Lung (tissue), 12 donors: ENCODE results near the gene PSME4. TPM values are rescaled to one million over a fixed set of nuclear protein-coding genes. Genes with fewer than 3 reads are reported as not detected.

Experiments
- ATAC-seq: fragments of 200-7000 bp; cut with Tn5 transposase; one replicate; pipeline ENCODE4 v1.9.1; 2020; ENCODE audit warnings: moderate number of reproducible peaks; ENCODE audit not compliant: insufficient read depth, low FRiP score
- DNase-seq, 3 donors: peaks; one replicate each; pipeline ENCODE4 v3.0.0-alpha.2; 2013 to 2017
- H3K27ac ChIP-seq, 2 donors: one replicate each; pipeline ENCODE4 v1.5.1; 2013; ENCODE audit warnings: mild to moderate bottlenecking in 2 of 2, moderate library complexity in 2 of 2, control low read depth in 1 of 2, inconsistent platforms in 1 of 2, low read depth in 1 of 2, low read length in 1 of 2
- H3K27me3 ChIP-seq, 3 donors: one replicate each; pipeline ENCODE4 v1.5.1; 2013; ENCODE audit warnings: low read length in 2 of 3; ENCODE audit not compliant: control insufficient read depth in 3 of 3, insufficient read depth in 3 of 3
- H3K36me3 ChIP-seq, 4 donors: one replicate each; pipeline ENCODE4 v1.5.1; 2013; ENCODE audit warnings: low read length in 4 of 4, mild to moderate bottlenecking in 1 of 4, moderate library complexity in 1 of 4; ENCODE audit not compliant: control insufficient read depth in 4 of 4, insufficient read depth in 4 of 4
- H3K4me1 ChIP-seq, 5 donors: one replicate each; pipeline ENCODE4 v1.5.1; 2013; ENCODE audit warnings: low read length in 5 of 5, mild to moderate bottlenecking in 2 of 5, moderate library complexity in 1 of 5; ENCODE audit not compliant: control insufficient read depth in 5 of 5, insufficient read depth in 5 of 5
- H3K4me3 ChIP-seq: one replicate; pipeline ENCODE4 v1.5.1; 2013; ENCODE audit warnings: mild to moderate bottlenecking, control low read depth, moderate library complexity
- H3K9ac ChIP-seq, 2 donors: one replicate each; pipeline ENCODE4 v1.5.1; 2013; ENCODE audit warnings: low read length in 2 of 2, control low read depth in 1 of 2; ENCODE audit not compliant: insufficient read depth in 1 of 2
- H3K9me3 ChIP-seq, 4 donors: one replicate each; pipeline ENCODE4 v1.5.1; 2013; ENCODE audit warnings: low read length in 3 of 4, mild to moderate bottlenecking in 1 of 4, moderate library complexity in 1 of 4; ENCODE audit not compliant: control insufficient read depth in 4 of 4, insufficient read depth in 3 of 4
- WGBS, 2 donors: extraction: QIAGEN DNeasy Blood & Tissue Kit; methylation state at CpG; one replicate each; pipeline ENCODE4 v1.1.7; 2013; 5-methylcytosine and 5-hydroxymethylcytosine counted together
- polyA plus RNA-seq, 2 donors: library from polyadenylated mRNA; stranded (reverse); fragments of 200-250 nt; gene quantifications; one replicate each; pipeline ENCODE4 v1.2.1, GENCODE V29; 2013
- total RNA-seq, 2 donors: library from RNA; depleted of rRNA in 1 of 2; stranded (reverse); fragments of >200 nt in 1 of 2; gene quantifications; one replicate each; pipeline ENCODE4 v1.2.1, GENCODE V29; 2014 to 2021
- TF ChIP-seq, protein P1 (sequence below): IDR thresholded peaks from 2 replicates; pipeline ENCODE4 v1.5.1; 2012; ENCODE audit warnings: mild to moderate bottlenecking; ENCODE audit errors: control extremely low read depth, extremely low read depth
- donor health status: control.
- donor health status: control.
- donor health status: Bipolar disorder and iron deficiency.
- donor health status: healthy.
- donor health status: DM: yes; HTN: yes; CAD: no.

PSME4 gene
- total and polyA plus RNA-seq, 4 donors, result 20.8 to 72.5 (median 44.9) TPM

DNA sequence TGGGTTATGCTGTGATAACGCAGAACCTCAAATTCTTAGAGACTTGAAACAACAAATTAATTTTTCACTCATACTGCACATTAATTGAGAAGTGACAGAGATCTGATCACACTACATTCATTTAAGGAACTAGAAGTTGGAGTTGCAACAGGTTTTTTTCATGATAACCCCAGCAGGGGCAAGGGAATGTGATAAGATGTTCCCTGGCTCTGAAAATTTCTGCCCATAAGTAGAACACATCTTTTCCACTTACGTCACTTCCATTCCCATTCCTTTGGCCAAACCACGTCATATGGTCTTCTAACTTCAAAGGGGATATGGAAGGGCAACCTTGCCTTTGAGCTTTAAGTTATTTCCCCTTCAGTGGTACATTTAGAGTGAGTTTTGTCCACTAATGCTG is 29.7 kb upstream of the PSME4 start:
- no peak for DNase-seq
- no peaks in the 10 kb centered on the region for H3K9me3 ChIP-seq
- H3K27me3 ChIP-seq, result no peaks in the 10 kb centered on the region
- peaks cover 0 to 2% (median under 1%) of the 10 kb centered on the region in 4 donors for H3K36me3 ChIP-seq
- H3K4me1 ChIP-seq, result no peaks in the 10 kb centered on the region
- H3K27ac ChIP-seq, result peak overlapping the region in 1 of 2 donors; percentile 48
- WGBS, 2 donors, result 62 to 80% methylated on average over 3 of the region's 3 CpGs
- no peak overlapping the region for H3K9ac ChIP-seq
- ATAC-seq, result no peak
- TF ChIP-seq, protein P1, sequence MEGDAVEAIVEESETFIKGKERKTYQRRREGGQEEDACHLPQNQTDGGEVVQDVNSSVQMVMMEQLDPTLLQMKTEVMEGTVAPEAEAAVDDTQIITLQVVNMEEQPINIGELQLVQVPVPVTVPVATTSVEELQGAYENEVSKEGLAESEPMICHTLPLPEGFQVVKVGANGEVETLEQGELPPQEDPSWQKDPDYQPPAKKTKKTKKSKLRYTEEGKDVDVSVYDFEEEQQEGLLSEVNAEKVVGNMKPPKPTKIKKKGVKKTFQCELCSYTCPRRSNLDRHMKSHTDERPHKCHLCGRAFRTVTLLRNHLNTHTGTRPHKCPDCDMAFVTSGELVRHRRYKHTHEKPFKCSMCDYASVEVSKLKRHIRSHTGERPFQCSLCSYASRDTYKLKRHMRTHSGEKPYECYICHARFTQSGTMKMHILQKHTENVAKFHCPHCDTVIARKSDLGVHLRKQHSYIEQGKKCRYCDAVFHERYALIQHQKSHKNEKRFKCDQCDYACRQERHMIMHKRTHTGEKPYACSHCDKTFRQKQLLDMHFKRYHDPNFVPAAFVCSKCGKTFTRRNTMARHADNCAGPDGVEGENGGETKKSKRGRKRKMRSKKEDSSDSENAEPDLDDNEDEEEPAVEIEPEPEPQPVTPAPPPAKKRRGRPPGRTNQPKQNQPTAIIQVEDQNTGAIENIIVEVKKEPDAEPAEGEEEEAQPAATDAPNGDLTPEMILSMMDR, result no peak
- H3K4me3 ChIP-seq, result no peak overlapping the region

DNA sequence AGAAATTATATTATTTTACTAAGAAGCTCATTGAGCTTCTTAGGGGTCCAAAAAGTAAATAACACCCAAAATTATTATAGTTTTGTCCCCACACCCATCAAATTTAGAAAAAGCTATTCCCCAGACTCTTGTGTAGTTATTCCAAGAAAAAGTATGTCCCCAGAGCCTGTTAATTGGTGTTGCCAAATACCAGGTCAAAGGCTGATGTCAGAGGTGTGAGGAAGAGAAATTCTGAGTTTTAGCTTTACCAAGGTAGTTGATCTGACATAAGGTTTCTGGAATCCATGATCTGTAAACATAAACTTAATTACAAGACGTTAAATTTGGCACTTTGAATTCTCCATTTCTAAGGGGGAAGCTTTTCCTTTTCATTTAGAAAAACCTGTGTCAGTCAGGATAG is 29.3 kb upstream of the PSME4 start:
- Histone ChIP-seq H3K9ac (no peak overlapping the region), H3K4me3 (no peak overlapping the region), H3K36me3 (peaks cover 0 to 2% (median under 1%) of the 10 kb centered on the region in 4 donors), H3K27ac (no peak overlapping the region), H3K9me3 (no peaks in the 10 kb centered on the region), H3K27me3 (no peaks in the 10 kb centered on the region), H3K4me1 (no peaks in the 10 kb centered on the region)
- TF ChIP-seq, protein P1, result no peak
- DNase-seq (no peak), ATAC-seq (no peak)
- WGBS, 2 donors, result 49 to 64% methylated on average over 1 of the region's 1 CpG

DNA sequence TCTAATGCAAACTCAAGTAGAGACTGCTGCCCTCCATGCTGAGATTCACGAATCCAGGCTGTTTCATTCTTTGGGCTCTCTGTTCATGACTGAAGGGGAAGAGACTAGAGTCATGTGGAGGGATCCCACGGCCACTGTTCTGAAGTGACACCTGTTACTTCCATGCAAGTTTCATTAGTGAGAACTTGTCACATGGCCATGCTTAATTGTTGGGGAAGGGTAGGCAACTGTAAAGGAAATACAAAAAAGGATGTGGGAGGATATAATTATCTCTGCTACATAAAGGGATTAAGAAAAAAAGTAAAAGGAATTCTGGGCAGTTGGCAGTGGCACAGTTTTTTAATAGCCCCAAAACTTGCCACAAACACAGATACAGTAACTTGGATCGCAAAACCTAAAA is 28.0 kb upstream of the PSME4 start:
- Histone ChIP-seq H3K4me3 (no peak overlapping the region), H3K4me1 (no peaks in the 10 kb centered on the region), H3K27me3 (no peaks in the 10 kb centered on the region), H3K9ac (no peak overlapping the region), H3K36me3 (peaks cover 0 to 2% (median under 1%) of the 10 kb centered on the region in 4 donors), H3K9me3 (no peaks in the 10 kb centered on the region), H3K27ac (no peak overlapping the region)
- no peak for ATAC-seq
- WGBS, 2 donors, result 78 to 82% methylated on average over 3 of the region's 3 CpGs
- DNase-seq, result no peak
- TF ChIP-seq, protein P1, result no peak
